HEK293 (cell line): Measurements from ENCODE around the gene PLEKHA8.

ENCODE experiments used
- KLF16 ChIP-seq: fragments of 450-650 bp; formaldehyde crosslinking; IDR thresholded peaks from 2 replicates; pipeline ENCODE4 v1.5.1; 2017; ENCODE audit warnings: missing biosample characterization, missing genetic modification characterization
- SP2 ChIP-seq: fragments of 450-650 bp; formaldehyde crosslinking; IDR thresholded peaks from 2 replicates; pipeline ENCODE4 v1.5.1; 2016; ENCODE audit warnings: missing biosample characterization, missing genetic modification characterization
- SP7 ChIP-seq: fragments of 450-650 bp; formaldehyde crosslinking; IDR thresholded peaks from 2 replicates; pipeline ENCODE4 v1.5.1; 2016; ENCODE audit warnings: missing biosample characterization, missing genetic modification characterization
- YY1 ChIP-seq: fragments of 450-650 bp; formaldehyde crosslinking; IDR thresholded peaks from 2 replicates; pipeline ENCODE4 v1.5.1; 2018; ENCODE audit warnings: missing biosample characterization, missing genetic modification characterization
- ZBTB1 ChIP-seq: fragments of 450-650 bp; formaldehyde crosslinking; IDR thresholded peaks from 2 replicates; pipeline ENCODE4 v1.5.1; 2016; ENCODE audit warnings: missing biosample characterization, missing genetic modification characterization
- ZBTB17 ChIP-seq: fragments of 450-650 bp; formaldehyde crosslinking; IDR thresholded peaks from 2 replicates; pipeline ENCODE4 v1.5.1; 2016; ENCODE audit warnings: missing biosample characterization, missing genetic modification characterization
- ZBTB21 ChIP-seq: fragments of 450-650 bp; formaldehyde crosslinking; IDR thresholded peaks from 2 replicates; pipeline ENCODE4 v1.5.1; 2017; ENCODE audit warnings: missing biosample characterization, missing genetic modification characterization
- ZBTB48 ChIP-seq: fragments of 450-650 bp; formaldehyde crosslinking; IDR thresholded peaks from 2 replicates; pipeline ENCODE4 v1.5.1; 2016; ENCODE audit warnings: missing biosample characterization, missing genetic modification characterization
- ZFP37 ChIP-seq: fragments of 450-650 bp; formaldehyde crosslinking; IDR thresholded peaks from 2 replicates; pipeline ENCODE4 v1.5.1; 2016; ENCODE audit warnings: missing biosample characterization, missing genetic modification characterization
- ZNF10 ChIP-seq: fragments of 450-650 bp; formaldehyde crosslinking; IDR thresholded peaks from 2 replicates; pipeline ENCODE4 v1.5.1; 2017; ENCODE audit warnings: missing biosample characterization, missing genetic modification characterization
- ZNF146 ChIP-seq: fragments of 450-650 bp; formaldehyde crosslinking; IDR thresholded peaks from 2 replicates; pipeline ENCODE4 v1.5.1; 2016; ENCODE audit warnings: missing biosample characterization, missing genetic modification characterization
- ZNF174 ChIP-seq: fragments of 450-650 bp; formaldehyde crosslinking; IDR thresholded peaks from 2 replicates; pipeline ENCODE4 v1.5.0; 2017; ENCODE audit warnings: missing biosample characterization, mild to moderate bottlenecking, missing genetic modification characterization
- ZNF596 ChIP-seq: fragments of 450-650 bp; IDR thresholded peaks from 2 replicates; pipeline ENCODE4 v1.5.0; 2018; ENCODE audit warnings: missing biosample characterization, mild to moderate bottlenecking, missing genetic modification characterization, moderate library complexity
- ZNF610 ChIP-seq: fragments of 450-650 bp; formaldehyde crosslinking; IDR thresholded peaks from 2 replicates; pipeline ENCODE4 v1.5.1; 2016; ENCODE audit warnings: missing biosample characterization, missing genetic modification characterization, borderline replicate concordance
- ZNF76 ChIP-seq: fragments of 450-650 bp; formaldehyde crosslinking; IDR thresholded peaks from 2 replicates; pipeline ENCODE4; 2016; ENCODE audit warnings: low read depth, missing biosample characterization, missing genetic modification characterization, borderline replicate concordance
- TF ChIP-seq, protein P1 (sequence below): fragments of 450-650 bp; formaldehyde crosslinking; conservative IDR thresholded peaks from 2 replicates; pipeline ENCODE4 v1.5.1; 2016; ENCODE audit warnings: low read depth, missing biosample characterization, missing genetic modification characterization
- TF ChIP-seq, protein P2 (sequence below): fragments of 450-650 bp; formaldehyde crosslinking; IDR thresholded peaks from 2 replicates; pipeline ENCODE4 v1.5.1; 2016; ENCODE audit warnings: missing biosample characterization, missing genetic modification characterization
- TF ChIP-seq, protein P3 (sequence below): fragments of 450-650 bp; formaldehyde crosslinking; IDR thresholded peaks from 2 replicates; pipeline ENCODE4 v1.5.1; 2016; ENCODE audit warnings: missing biosample characterization, missing genetic modification characterization
- TF ChIP-seq, protein P4 (sequence below): fragments of 450-650 bp; formaldehyde crosslinking; IDR thresholded peaks from 2 replicates; pipeline ENCODE4 v1.5.0; 2017; ENCODE audit warnings: missing biosample characterization, missing genetic modification characterization, borderline replicate concordance
- TF ChIP-seq, protein P5 (sequence below): IDR thresholded peaks from 2 replicates; pipeline ENCODE4 v1.6.1; 2011; ENCODE audit warnings: mild to moderate bottlenecking, low read depth, low read length, borderline replicate concordance

PLEKHA8 gene

DNA sequence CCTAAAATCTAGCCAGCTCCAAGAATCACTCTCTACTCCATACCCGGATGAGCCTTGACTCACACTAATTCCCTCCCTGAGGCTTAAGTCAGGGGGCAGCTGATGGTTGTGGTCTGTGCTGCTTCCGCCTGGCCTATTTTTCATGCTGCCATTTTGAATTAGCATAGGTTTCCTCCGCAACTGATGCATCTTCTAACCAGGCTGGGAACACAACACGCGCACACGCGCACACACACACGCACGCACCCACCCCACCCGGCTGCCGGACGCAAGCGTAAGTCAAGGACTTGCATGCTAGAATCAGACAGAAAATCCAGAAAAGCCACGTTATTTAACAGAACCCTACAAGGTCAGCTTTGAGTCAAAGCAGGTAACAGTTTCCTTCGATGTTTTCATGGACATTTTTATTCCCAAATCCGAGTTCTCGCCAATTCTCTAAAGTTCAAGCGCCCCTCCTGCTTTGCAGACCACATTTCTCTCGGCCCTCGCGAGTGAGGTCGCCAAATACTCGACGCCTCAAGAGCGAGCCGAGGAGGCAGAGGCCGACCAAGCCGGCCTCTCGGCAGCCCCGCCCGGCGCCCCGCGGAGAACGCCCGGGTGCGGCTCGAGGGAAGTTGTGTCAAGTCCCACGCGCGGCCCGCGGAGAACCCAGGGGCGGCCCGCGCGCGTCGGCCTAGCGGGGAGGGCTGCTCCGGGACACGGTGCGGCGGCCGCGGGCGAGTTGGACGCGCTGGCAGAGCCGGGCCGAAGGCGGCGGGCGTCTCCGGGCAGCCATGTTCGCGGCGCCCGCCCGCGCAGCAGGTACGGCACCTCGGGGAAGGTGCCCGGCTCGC is 39.6 kb upstream of the PLEKHA8 start (continued):
- TF ChIP-seq, protein P1, sequence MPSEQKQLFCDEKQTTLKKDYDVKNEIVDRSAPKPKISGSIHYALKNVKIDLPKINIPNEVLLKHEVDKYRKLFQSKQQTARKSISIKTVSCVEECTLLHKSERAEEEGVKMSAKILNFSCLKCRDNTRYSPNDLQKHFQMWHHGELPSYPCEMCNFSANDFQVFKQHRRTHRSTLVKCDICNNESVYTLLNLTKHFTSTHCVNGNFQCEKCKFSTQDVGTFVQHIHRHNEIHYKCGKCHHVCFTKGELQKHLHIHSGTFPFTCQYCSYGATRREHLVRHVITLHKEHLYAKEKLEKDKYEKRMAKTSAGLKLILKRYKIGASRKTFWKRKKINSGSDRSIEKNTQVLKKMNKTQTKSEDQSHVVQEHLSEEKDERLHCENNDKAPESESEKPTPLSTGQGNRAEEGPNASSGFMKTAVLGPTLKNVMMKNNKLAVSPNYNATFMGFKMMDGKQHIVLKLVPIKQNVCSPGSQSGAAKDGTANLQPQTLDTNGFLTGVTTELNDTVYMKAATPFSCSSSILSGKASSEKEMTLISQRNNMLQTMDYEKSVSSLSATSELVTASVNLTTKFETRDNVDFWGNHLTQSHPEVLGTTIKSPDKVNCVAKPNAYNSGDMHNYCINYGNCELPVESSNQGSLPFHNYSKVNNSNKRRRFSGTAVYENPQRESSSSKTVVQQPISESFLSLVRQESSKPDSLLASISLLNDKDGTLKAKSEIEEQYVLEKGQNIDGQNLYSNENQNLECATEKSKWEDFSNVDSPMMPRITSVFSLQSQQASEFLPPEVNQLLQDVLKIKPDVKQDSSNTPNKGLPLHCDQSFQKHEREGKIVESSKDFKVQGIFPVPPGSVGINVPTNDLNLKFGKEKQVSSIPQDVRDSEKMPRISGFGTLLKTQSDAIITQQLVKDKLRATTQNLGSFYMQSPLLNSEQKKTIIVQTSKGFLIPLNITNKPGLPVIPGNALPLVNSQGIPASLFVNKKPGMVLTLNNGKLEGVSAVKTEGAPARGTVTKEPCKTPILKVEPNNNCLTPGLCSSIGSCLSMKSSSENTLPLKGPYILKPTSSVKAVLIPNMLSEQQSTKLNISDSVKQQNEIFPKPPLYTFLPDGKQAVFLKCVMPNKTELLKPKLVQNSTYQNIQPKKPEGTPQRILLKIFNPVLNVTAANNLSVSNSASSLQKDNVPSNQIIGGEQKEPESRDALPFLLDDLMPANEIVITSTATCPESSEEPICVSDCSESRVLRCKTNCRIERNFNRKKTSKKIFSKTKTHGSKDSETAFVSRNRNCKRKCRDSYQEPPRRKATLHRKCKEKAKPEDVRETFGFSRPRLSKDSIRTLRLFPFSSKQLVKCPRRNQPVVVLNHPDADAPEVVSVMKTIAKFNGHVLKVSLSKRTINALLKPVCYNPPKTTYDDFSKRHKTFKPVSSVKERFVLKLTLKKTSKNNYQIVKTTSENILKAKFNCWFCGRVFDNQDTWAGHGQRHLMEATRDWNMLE (tag by site-specific recombination) = no peak
- TF ChIP-seq, protein P2, sequence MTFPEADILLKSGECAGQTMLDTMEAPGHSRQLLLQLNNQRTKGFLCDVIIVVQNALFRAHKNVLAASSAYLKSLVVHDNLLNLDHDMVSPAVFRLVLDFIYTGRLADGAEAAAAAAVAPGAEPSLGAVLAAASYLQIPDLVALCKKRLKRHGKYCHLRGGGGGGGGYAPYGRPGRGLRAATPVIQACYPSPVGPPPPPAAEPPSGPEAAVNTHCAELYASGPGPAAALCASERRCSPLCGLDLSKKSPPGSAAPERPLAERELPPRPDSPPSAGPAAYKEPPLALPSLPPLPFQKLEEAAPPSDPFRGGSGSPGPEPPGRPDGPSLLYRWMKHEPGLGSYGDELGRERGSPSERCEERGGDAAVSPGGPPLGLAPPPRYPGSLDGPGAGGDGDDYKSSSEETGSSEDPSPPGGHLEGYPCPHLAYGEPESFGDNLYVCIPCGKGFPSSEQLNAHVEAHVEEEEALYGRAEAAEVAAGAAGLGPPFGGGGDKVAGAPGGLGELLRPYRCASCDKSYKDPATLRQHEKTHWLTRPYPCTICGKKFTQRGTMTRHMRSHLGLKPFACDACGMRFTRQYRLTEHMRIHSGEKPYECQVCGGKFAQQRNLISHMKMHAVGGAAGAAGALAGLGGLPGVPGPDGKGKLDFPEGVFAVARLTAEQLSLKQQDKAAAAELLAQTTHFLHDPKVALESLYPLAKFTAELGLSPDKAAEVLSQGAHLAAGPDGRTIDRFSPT (tag by site-specific recombination) = no peak
- TF ChIP-seq ZNF610 (tag by site-specific recombination) = no peak
- 0 out of 2 replicates have a peak, but pooled peaks have one; percentile 16 for TF ChIP-seq ZNF596 (tag by site-specific recombination)
- TF ChIP-seq SP7 (tag by site-specific recombination) = peak; percentile 33; the same call in 1 of the 2 replicates
- TF ChIP-seq, protein P3, sequence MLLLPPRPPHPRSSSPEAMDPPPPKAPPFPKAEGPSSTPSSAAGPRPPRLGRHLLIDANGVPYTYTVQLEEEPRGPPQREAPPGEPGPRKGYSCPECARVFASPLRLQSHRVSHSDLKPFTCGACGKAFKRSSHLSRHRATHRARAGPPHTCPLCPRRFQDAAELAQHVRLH (tag by site-specific recombination) = no peak
- TF ChIP-seq KLF16 = no peak
- TF ChIP-seq ZBTB1 (tag by site-specific recombination) = 0 out of 2 replicates have a peak, but pooled peaks have one; percentile 22
- TF ChIP-seq, protein P4, sequence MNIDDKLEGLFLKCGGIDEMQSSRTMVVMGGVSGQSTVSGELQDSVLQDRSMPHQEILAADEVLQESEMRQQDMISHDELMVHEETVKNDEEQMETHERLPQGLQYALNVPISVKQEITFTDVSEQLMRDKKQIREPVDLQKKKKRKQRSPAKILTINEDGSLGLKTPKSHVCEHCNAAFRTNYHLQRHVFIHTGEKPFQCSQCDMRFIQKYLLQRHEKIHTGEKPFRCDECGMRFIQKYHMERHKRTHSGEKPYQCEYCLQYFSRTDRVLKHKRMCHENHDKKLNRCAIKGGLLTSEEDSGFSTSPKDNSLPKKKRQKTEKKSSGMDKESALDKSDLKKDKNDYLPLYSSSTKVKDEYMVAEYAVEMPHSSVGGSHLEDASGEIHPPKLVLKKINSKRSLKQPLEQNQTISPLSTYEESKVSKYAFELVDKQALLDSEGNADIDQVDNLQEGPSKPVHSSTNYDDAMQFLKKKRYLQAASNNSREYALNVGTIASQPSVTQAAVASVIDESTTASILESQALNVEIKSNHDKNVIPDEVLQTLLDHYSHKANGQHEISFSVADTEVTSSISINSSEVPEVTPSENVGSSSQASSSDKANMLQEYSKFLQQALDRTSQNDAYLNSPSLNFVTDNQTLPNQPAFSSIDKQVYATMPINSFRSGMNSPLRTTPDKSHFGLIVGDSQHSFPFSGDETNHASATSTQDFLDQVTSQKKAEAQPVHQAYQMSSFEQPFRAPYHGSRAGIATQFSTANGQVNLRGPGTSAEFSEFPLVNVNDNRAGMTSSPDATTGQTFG (tag by site-specific recombination) = no peak
- no peak for TF ChIP-seq ZBTB21 (tag by site-specific recombination)
- peak; percentile 60; the same call in 1 of the 2 replicates for TF ChIP-seq ZBTB17 (tag by site-specific recombination)
- no peak for TF ChIP-seq ZBTB48 (tag by site-specific recombination)
- TF ChIP-seq SP2 = no peak
- no peak for TF ChIP-seq ZFP37 (tag by site-specific recombination)
- no peak for TF ChIP-seq ZNF174 (tag by site-specific recombination)
- peak; percentile 58 for TF ChIP-seq YY1 (tag by site-specific recombination)
- TF ChIP-seq ZNF76 (tag by site-specific recombination) = no peak
- no peak for TF ChIP-seq ZNF146 (tag by site-specific recombination)
- TF ChIP-seq ZNF10 (tag by site-specific recombination) = peak; percentile 74
- TF ChIP-seq, protein P5, sequence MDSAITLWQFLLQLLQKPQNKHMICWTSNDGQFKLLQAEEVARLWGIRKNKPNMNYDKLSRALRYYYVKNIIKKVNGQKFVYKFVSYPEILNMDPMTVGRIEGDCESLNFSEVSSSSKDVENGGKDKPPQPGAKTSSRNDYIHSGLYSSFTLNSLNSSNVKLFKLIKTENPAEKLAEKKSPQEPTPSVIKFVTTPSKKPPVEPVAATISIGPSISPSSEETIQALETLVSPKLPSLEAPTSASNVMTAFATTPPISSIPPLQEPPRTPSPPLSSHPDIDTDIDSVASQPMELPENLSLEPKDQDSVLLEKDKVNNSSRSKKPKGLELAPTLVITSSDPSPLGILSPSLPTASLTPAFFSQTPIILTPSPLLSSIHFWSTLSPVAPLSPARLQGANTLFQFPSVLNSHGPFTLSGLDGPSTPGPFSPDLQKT = no peak
